ENCODE results near the gene ZNF672.

The ZNF672 gene

GRCh38 chr1:248841702-248842395 is 3.8 kb downstream of the ZNF672 start:
- peaks cover 12 to 64% (median 34%) of the 10 kb centered on the region in 11 experiments; a peak in 17 of 22 replicates for H4K20me1 ChIP-seq
- no peaks in the 10 kb centered on the region for H3K9me3 ChIP-seq (replicated peaks in 1 of 11)
- H3K4me3 ChIP-seq = no peak overlapping the region
- TF ChIP-seq Cebpa-rat (IDR thresholded peaks at IDR 0.05) = no peak
- peaks cover 49 to 54% (median 52%) of the 10 kb centered on the region in 10 experiments for H3K4me1 ChIP-seq
- H3K27me3 ChIP-seq = no peaks in the 10 kb centered on the region
- H3K9ac ChIP-seq = peak overlapping the region in 9 of 11 experiments; percentile 22 to 57 (median 47); a peak in 13 of 22 replicates
- peak overlapping the region; percentile 89 to 98 (median 94); a peak in 20 of 22 replicates for H3K4me2 ChIP-seq
- peaks cover 27 to 50% (median 39%) of the 10 kb centered on the region in 11 experiments for H3K36me3 ChIP-seq
- peak overlapping the region in 7 of 11 experiments; percentile 0 to 43 (median 3); a peak in 4 of 22 replicates for H3K27ac ChIP-seq

- H3K9me3 ChIP-seq (replicated peaks in 1 of 11) = no peaks in the 10 kb centered on the region
- peak overlapping the region in 9 of 11 experiments; percentile 23 to 57 (median 47); a peak in 15 of 22 replicates for H3K9ac ChIP-seq
- H3K27ac ChIP-seq = peak overlapping the region in 5 of 11 experiments; percentile 0 to 40 (median 2); a peak in 3 of 22 replicates
- no peak for TF ChIP-seq Cebpa-rat (IDR thresholded peaks at IDR 0.05)
- H3K4me1 ChIP-seq = peaks cover 41 to 46% (median 43%) of the 10 kb centered on the region in 10 experiments
- H4K20me1 ChIP-seq = peaks cover 12 to 75% (median 35%) of the 10 kb centered on the region in 11 experiments; a peak in 17 of 22 replicates
- no peaks in the 10 kb centered on the region for H3K27me3 ChIP-seq
- H3K4me3 ChIP-seq = no peak overlapping the region
- H3K36me3 ChIP-seq = peaks cover 37 to 60% (median 49%) of the 10 kb centered on the region in 11 experiments
- H3K4me2 ChIP-seq = peak overlapping the region; percentile 6 to 98 (median 94); a peak in 19 of 22 replicates
Measured at GRCh38 chr1:248842781-248843331, 4.8 kb downstream of the ZNF672 start.

GRCh38 chr1:248843687-248844086 is 5.7 kb downstream of the ZNF672 start:
- Histone ChIP-seq H3K27me3 (no peaks in the 10 kb centered on the region), H3K4me2 (no peak overlapping the region; a peak in 1 of 22 replicates), H4K20me1 (peaks cover 12 to 83% (median 40%) of the 10 kb centered on the region in 11 experiments; a peak in 17 of 22 replicates), H3K4me3 (no peak overlapping the region), H3K9ac (no peak overlapping the region), H3K36me3 (peaks cover 45 to 69% (median 57%) of the 10 kb centered on the region in 11 experiments), H3K9me3 (replicated peaks in 1 of 11) (no peaks in the 10 kb centered on the region), H3K27ac (no peak overlapping the region), H3K4me1 (peaks cover 41 to 46% (median 43%) of the 10 kb centered on the region in 10 experiments)
- TF ChIP-seq Cebpa-rat (IDR thresholded peaks at IDR 0.05) = no peak

- H3K4me3 ChIP-seq = no peak overlapping the region
- peaks cover 54 to 77% (median 66%) of the 10 kb centered on the region in 11 experiments for H3K36me3 ChIP-seq
- peaks cover 36 to 41% (median 39%) of the 10 kb centered on the region in 10 experiments for H3K4me1 ChIP-seq
- H3K9me3 ChIP-seq (replicated peaks in 1 of 11) = no peaks in the 10 kb centered on the region
- peaks cover 12 to 87% (median 47%) of the 10 kb centered on the region in 11 experiments; a peak in 17 of 22 replicates for H4K20me1 ChIP-seq
- no peak overlapping the region for H3K9ac ChIP-seq
- no peak overlapping the region for H3K27ac ChIP-seq
- H3K27me3 ChIP-seq = no peaks in the 10 kb centered on the region
- TF ChIP-seq Cebpa-rat (IDR thresholded peaks at IDR 0.05) = no peak
- no peak overlapping the region for H3K4me2 ChIP-seq
Measured at GRCh38 chr1:248844526-248844925, 6.5 kb downstream of the ZNF672 start.

- peaks cover 14 to 25% (median 23%) of the 10 kb centered on the region in 10 experiments for H3K4me1 ChIP-seq
- no peak overlapping the region for H3K27ac ChIP-seq
- peaks cover 9 to 79% (median 40%) of the 10 kb centered on the region in 11 experiments; a peak in 18 of 22 replicates for H4K20me1 ChIP-seq
- no peak for TF ChIP-seq Cebpa-rat (IDR thresholded peaks at IDR 0.05)
- no peaks in the 10 kb centered on the region for H3K9me3 ChIP-seq (replicated peaks in 1 of 11)
- peaks cover 75 to 100% (median 88%) of the 10 kb centered on the region in 11 experiments for H3K36me3 ChIP-seq
- H3K27me3 ChIP-seq = no peaks in the 10 kb centered on the region
- no peak overlapping the region for H3K9ac ChIP-seq
- H3K4me3 ChIP-seq = no peak overlapping the region
- H3K4me2 ChIP-seq = no peak overlapping the region
Measured at GRCh38 chr1:248847181-248847955, 9.3 kb downstream of the ZNF672 start.

- Histone ChIP-seq H3K9me3 (replicated peaks in 1 of 11) (no peaks in the 10 kb centered on the region), H3K36me3 (peaks cover 75 to 97% (median 86%) of the 10 kb centered on the region in 11 experiments), H3K27ac (no peak overlapping the region), H3K4me1 (peaks cover 14 to 25% (median 23%) of the 10 kb centered on the region in 10 experiments), H4K20me1 (peaks cover 2 to 76% (median 33%) of the 10 kb centered on the region in 11 experiments; a peak in 18 of 22 replicates), H3K27me3 (no peaks in the 10 kb centered on the region), H3K9ac (no peak overlapping the region), H3K4me2 (no peak overlapping the region), H3K4me3 (no peak overlapping the region)
- no peak for TF ChIP-seq Cebpa-rat (IDR thresholded peaks at IDR 0.05)
Measured at GRCh38 chr1:248847956-248848561, 10.0 kb downstream of the ZNF672 start.

- Histone ChIP-seq H3K4me2 (no peak overlapping the region), H4K20me1 (peaks cover 0 to 76% (median 27%) of the 10 kb centered on the region in 11 experiments; a peak in 17 of 22 replicates), H3K9me3 (replicated peaks in 1 of 11) (no peaks in the 10 kb centered on the region), H3K9ac (no peak overlapping the region), H3K36me3 (peaks cover 79 to 98% (median 87%) of the 10 kb centered on the region in 11 experiments), H3K4me1 (peaks cover 16 to 27% (median 21%) of the 10 kb centered on the region in 10 experiments), H3K4me3 (no peak overlapping the region), H3K27me3 (no peaks in the 10 kb centered on the region), H3K27ac (no peak overlapping the region)
- no peak for TF ChIP-seq Cebpa-rat (IDR thresholded peaks at IDR 0.05)
Measured at GRCh38 chr1:248848602-248849001, 10.6 kb downstream of the ZNF672 start.

- peaks cover 18 to 33% (median 24%) of the 10 kb centered on the region in 10 experiments for H3K4me1 ChIP-seq
- TF ChIP-seq Cebpa-rat (IDR thresholded peaks at IDR 0.05) = no peak
- H3K36me3 ChIP-seq = peaks cover 84 to 98% (median 90%) of the 10 kb centered on the region in 11 experiments
- no peak overlapping the region for H3K4me3 ChIP-seq
- H3K27me3 ChIP-seq = no peaks in the 10 kb centered on the region
- H3K4me2 ChIP-seq = no peak overlapping the region
- peaks cover 0 to 78% (median 24%) of the 10 kb centered on the region in 11 experiments; a peak in 16 of 22 replicates for H4K20me1 ChIP-seq
- H3K9me3 ChIP-seq (replicated peaks in 1 of 11) = no peaks in the 10 kb centered on the region
- H3K9ac ChIP-seq = no peak overlapping the region
- H3K27ac ChIP-seq = no peak overlapping the region
Measured at GRCh38 chr1:248849152-248849551, 11.1 kb downstream of the ZNF672 start.
